Hypothalamus (tissue), 51 donors: Measurements from ENCODE around the gene GALNT15.

Experiments used
- DNase-seq, 51 donors: peaks; one replicate each; lab custom pipeline; 2025; lab: John Stamatoyannopoulos, UW

GALNT15 gene

GRCh38 chr3:16174389-16174788, at the start of gene GALNT15:
Gene GALNT15, plus strand, starts transcription at chr3:16174680. Its CDS starts 472 bp downstream, at chr3:16175152.
- DNase-seq, result peak in 49 of 51 donors; percentile 6 to 95 (median 80)

GRCh38 chr3:16126634-16127033, 47.8 kb upstream of the GALNT15 start:
- no peak for DNase-seq

GRCh38 chr3:16127249-16127648, 47.2 kb upstream of the GALNT15 start:
- no peak for DNase-seq

- peak in 15 of 51 donors; percentile 10 to 67 (median 27) for DNase-seq
Measured at GRCh38 chr3:16130066-16130465, 44.4 kb upstream of the GALNT15 start.

GRCh38 chr3:16132190-16132589, 42.3 kb upstream of the GALNT15 start:
- DNase-seq, result no peak

GRCh38 chr3:16132928-16133327, 41.6 kb upstream of the GALNT15 start:
- DNase-seq, result no peak

- DNase-seq, result no peak
Measured at GRCh38 chr3:16134173-16134928, 40.1 kb upstream of the GALNT15 start.

- no peak for DNase-seq
Measured at GRCh38 chr3:16136055-16136454, 38.4 kb upstream of the GALNT15 start.

GRCh38 chr3:16137044-16137443, 37.4 kb upstream of the GALNT15 start:
- no peak for DNase-seq

GRCh38 chr3:16137977-16138376, 36.5 kb upstream of the GALNT15 start:
- no peak for DNase-seq

- DNase-seq, result peak in 9 of 51 donors; percentile 10 to 57 (median 26)
Measured at GRCh38 chr3:16140116-16140893, 34.2 kb upstream of the GALNT15 start.

- DNase-seq, result no peak
Measured at GRCh38 chr3:16140894-16141285, 33.6 kb upstream of the GALNT15 start.

GRCh38 chr3:16142350-16143025, 32.0 kb upstream of the GALNT15 start:
- DNase-seq, result no peak

GRCh38 chr3:16143861-16144447, 30.5 kb upstream of the GALNT15 start:
- DNase-seq, result no peak

GRCh38 chr3:16145176-16145575, 29.3 kb upstream of the GALNT15 start:
- DNase-seq, result no peak

- DNase-seq, result no peak
Measured at GRCh38 chr3:16146015-16146730, 28.3 kb upstream of the GALNT15 start.

- DNase-seq, result no peak
Measured at GRCh38 chr3:16147220-16147994, 27.1 kb upstream of the GALNT15 start.

- no peak for DNase-seq
Measured at GRCh38 chr3:16148213-16148612, 26.3 kb upstream of the GALNT15 start.

GRCh38 chr3:16148783-16149182, 25.7 kb upstream of the GALNT15 start:
- peak in 1 of 51 donors; percentile 25 for DNase-seq
